ENCODE data around the gene INSYN2B. TPM values are rescaled to one million over a fixed set of nuclear protein-coding genes. Genes with fewer than 3 reads are reported as not detected.

The INSYN2B gene
- total RNA-seq, 1 experiment from 2014 or later = not detected

- Histone ChIP-seq H3K27ac (ENCODE audit: low read depth, low read length) (no peak overlapping the region), H3K4me2 (ENCODE audit: low read length) (no peak overlapping the region), H3K9ac (ENCODE audit: low read length) (no peak overlapping the region), H2AFZ (ENCODE audit: low read depth, low read length, poor library complexity, severe bottlenecking) (no peak overlapping the region), H3K27me3 (ENCODE audit: insufficient read depth, low read length) (peaks cover 64% of the 10 kb centered on the region), H3K36me3 (ENCODE audit: control insufficient read depth in 1 of 2, insufficient read depth in 2 of 2, low read length in 2 of 2) (no peaks in the 10 kb centered on the region), H3K79me2 (ENCODE audit: insufficient read depth, low read length) (no peaks in the 10 kb centered on the region), H3K4me3 (replicated peaks in 1 of 2; ENCODE audit: low read depth in 1 of 2, low read length in 2 of 2) (no peak overlapping the region), H4K20me1 (ENCODE audit: insufficient read depth) (no peaks in the 10 kb centered on the region), H3K9me2 (ENCODE audit: insufficient read depth) (no peaks in the 10 kb centered on the region), H3K9me3 (ENCODE audit: control insufficient read depth in 1 of 2, insufficient read depth in 1 of 2, low read depth in 1 of 2, low read length in 2 of 2) (no peaks in the 10 kb centered on the region), H3K4me1 (ENCODE audit: control insufficient read depth in 1 of 2, insufficient read depth in 2 of 2, low read length in 2 of 2) (no peaks in the 10 kb centered on the region)
- ATAC-seq (no peak), DNase-seq (ENCODE audit: low read depth, low spot score) (no peak)
- no TSS peak for BruUV-seq (replicated peaks)
- POLR2A ChIA-PET = no interaction called here
- CTCF ChIA-PET = no interaction called here
- no peak for TF ChIP-seq EZH2 (IDR thresholded peaks at IDR 0.05)
- TF ChIP-seq ELF1 (IDR thresholded peaks at IDR 0.05; ENCODE audit: borderline replicate concordance, low read depth) = no peak
- TF ChIP-seq ZBTB33 (IDR thresholded peaks at IDR 0.05; ENCODE audit: extremely low read depth, insufficient replicate concordance, low read length) = no peak
- TF ChIP-seq ZFX (IDR thresholded peaks at IDR 0.05) = no peak
- no peak for TF ChIP-seq JUND (IDR thresholded peaks at IDR 0.05)
- TF ChIP-seq, protein P1, sequence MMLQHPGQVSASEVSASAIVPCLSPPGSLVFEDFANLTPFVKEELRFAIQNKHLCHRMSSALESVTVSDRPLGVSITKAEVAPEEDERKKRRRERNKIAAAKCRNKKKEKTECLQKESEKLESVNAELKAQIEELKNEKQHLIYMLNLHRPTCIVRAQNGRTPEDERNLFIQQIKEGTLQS (IDR thresholded peaks at IDR 0.05) = no peak
- intact Hi-C loops (cut with micrococcal nuclease) = no loop called here
- RAD21 ChIA-PET (ENCODE audit: low non-redundant PET in 1 of 2, low total read pairs in 2 of 2, uncharacterized antibody in 2 of 2, unreplicated experiment in 2 of 2) = no interaction called here
Measured at GRCh38 chr5:169956756-169957155, 23.5 kb downstream of the INSYN2B start.

DNA sequence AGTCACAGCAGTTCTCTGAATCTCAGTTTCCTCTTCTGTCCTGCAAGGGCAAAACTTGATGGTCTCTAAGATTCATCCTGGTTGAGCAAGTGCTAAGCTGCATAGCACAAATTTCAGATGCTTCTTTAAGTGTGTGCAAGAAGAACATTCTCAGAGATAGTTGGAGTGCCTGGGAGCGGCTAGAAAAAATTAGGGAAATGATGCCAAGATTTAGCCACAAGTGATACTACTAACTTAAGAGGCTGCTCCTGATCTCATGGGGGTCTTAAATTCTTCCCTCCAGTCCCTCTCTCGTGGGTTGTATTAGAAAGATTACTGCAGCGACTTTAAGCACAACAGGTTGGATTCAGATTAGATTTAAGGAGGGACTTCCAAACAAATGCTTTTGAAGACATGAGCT is 24.2 kb downstream of the INSYN2B start:
- Histone ChIP-seq H3K27ac (ENCODE audit: low read depth, low read length) (no peak overlapping the region), H3K9me3 (ENCODE audit: control insufficient read depth in 1 of 2, insufficient read depth in 1 of 2, low read depth in 1 of 2, low read length in 2 of 2) (no peaks in the 10 kb centered on the region), H3K27me3 (ENCODE audit: insufficient read depth, low read length) (peaks cover 70% of the 10 kb centered on the region), H3K79me2 (ENCODE audit: insufficient read depth, low read length) (no peaks in the 10 kb centered on the region), H3K9me2 (ENCODE audit: insufficient read depth) (no peaks in the 10 kb centered on the region), H3K4me3 (replicated peaks in 1 of 2; ENCODE audit: low read depth in 1 of 2, low read length in 2 of 2) (no peak overlapping the region), H3K9ac (ENCODE audit: low read length) (no peak overlapping the region), H3K4me1 (ENCODE audit: control insufficient read depth in 1 of 2, insufficient read depth in 2 of 2, low read length in 2 of 2) (no peaks in the 10 kb centered on the region), H2AFZ (ENCODE audit: low read depth, low read length, poor library complexity, severe bottlenecking) (no peak overlapping the region), H3K4me2 (ENCODE audit: low read length) (no peak overlapping the region), H3K36me3 (ENCODE audit: control insufficient read depth in 1 of 2, insufficient read depth in 2 of 2, low read length in 2 of 2) (no peaks in the 10 kb centered on the region), H4K20me1 (ENCODE audit: insufficient read depth) (no peaks in the 10 kb centered on the region)
- CTCF ChIA-PET = no interaction called here
- no TSS peak for BruUV-seq (replicated peaks)
- no peak for TF ChIP-seq ZBTB33 (IDR thresholded peaks at IDR 0.05; ENCODE audit: extremely low read depth, insufficient replicate concordance, low read length)
- no peak for TF ChIP-seq EZH2 (IDR thresholded peaks at IDR 0.05)
- no peak for TF ChIP-seq MAX (IDR thresholded peaks at IDR 0.05)
- no peak for TF ChIP-seq CBX3 (IDR thresholded peaks at IDR 0.05; ENCODE audit: low read depth)
- TF ChIP-seq SRF (IDR thresholded peaks at IDR 0.05; ENCODE audit: low read depth) = no peak
- no peak for TF ChIP-seq TCF7L2 (IDR thresholded peaks at IDR 0.05; ENCODE audit: borderline replicate concordance, extremely low read depth, insufficient read depth, insufficient read length)
- TF ChIP-seq CEBPB (IDR thresholded peaks at IDR 0.05; ENCODE audit: low read depth) = no peak
- TF ChIP-seq EGR1 (IDR thresholded peaks at IDR 0.05; ENCODE audit: low read depth) = no peak
- TF ChIP-seq ELF1 (IDR thresholded peaks at IDR 0.05; ENCODE audit: borderline replicate concordance, low read depth) = no peak
- no peak for TF ChIP-seq POLR2A (IDR thresholded peaks at IDR 0.05; ENCODE audit: borderline replicate concordance, extremely low read depth, insufficient read depth, insufficient read length)
- DNase-seq (ENCODE audit: low read depth, low spot score) (no peak), ATAC-seq (no peak)
- POLR2A ChIA-PET = no interaction called here
- RAD21 ChIA-PET (ENCODE audit: low non-redundant PET in 1 of 2, low total read pairs in 2 of 2, uncharacterized antibody in 2 of 2, unreplicated experiment in 2 of 2) = no interaction called here
- intact Hi-C loops (cut with micrococcal nuclease) = no loop called here
